Loucy (cell line): Measurements from ENCODE around the gene THADA.

Experiments used
- CTCF ChIP-seq: fragments of 200-600 bp; sonication (generic); conservative IDR thresholded peaks from 2 replicates; pipeline ENCODE4 v1.5.1; 2014; ENCODE audit warnings: mild to moderate bottlenecking, antibody characterized with exemption, low read length
- EZH2phosphoT487 ChIP-seq: fragments of 200-600 bp; IDR thresholded peaks from 2 replicates; pipeline ENCODE4 v1.6.1; 2018; ENCODE audit warnings: antibody characterized with exemption, mild to moderate bottlenecking, moderate library complexity, borderline replicate concordance

- TF ChIP-seq CTCF = no peak
- no peak for TF ChIP-seq EZH2phosphoT487
Observed at GRCh38 chr2:43472527-43473194, 123.2 kb downstream of the THADA start.
